Stimulated activated CD8-positive, alpha-beta memory T cell treated with anti-CD3 and anti-CD28 coated beads, Interleukin-15, amount 100 ng/mL, for 48 hours (primary cell): ENCODE results near the gene DUT.
"Not testable (repeated sequence)": the region's sequence is repeated elsewhere in the genome, so short reads cannot be mapped to it uniquely, and the experiment has no call there.

Source experiments
- DNase-seq, 2 donors: peaks; one replicate each; pipeline ENCODE4 v3.0.0-alpha.2; 2020; ENCODE audit warnings: low read depth in 2 of 2

DUT gene

GRCh38 chr15:48330855-48331795 lies at the start of gene DUT:
Gene DUT (plus strand): TSS chr15:48331429. CDS start chr15:48331516, 87 bp downstream.
- peak; percentile 67 to 71 for DNase-seq

- DNase-seq, result no peak
These were observed 49.6 kb upstream of the DUT start for GRCh38 chr15:48281674-48282073.

DNA sequence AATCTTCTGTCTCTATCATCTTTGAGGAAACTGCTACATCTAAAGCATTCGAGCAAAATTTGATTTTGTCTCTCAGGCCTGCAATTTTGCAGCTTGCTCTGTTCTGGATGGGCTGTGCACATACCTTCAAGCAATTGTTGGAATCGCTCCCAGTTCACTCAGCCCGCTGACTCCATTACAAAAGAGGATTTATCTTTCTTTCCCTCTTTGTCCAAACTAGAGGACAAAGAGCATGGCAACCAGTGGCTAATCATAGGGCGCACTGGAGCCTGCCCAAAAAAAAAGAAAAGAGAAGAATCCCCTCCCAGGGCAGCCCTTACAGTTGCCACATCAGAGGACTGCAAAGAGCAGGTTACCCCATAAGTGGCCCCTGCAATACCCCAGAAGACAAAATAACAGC lies 49.0 kb upstream of the DUT start:
- DNase-seq, result no peak

GRCh38 chr15:48283396-48284145 lies 47.7 kb upstream of the DUT start:
- DNase-seq, result no peak

DNA sequence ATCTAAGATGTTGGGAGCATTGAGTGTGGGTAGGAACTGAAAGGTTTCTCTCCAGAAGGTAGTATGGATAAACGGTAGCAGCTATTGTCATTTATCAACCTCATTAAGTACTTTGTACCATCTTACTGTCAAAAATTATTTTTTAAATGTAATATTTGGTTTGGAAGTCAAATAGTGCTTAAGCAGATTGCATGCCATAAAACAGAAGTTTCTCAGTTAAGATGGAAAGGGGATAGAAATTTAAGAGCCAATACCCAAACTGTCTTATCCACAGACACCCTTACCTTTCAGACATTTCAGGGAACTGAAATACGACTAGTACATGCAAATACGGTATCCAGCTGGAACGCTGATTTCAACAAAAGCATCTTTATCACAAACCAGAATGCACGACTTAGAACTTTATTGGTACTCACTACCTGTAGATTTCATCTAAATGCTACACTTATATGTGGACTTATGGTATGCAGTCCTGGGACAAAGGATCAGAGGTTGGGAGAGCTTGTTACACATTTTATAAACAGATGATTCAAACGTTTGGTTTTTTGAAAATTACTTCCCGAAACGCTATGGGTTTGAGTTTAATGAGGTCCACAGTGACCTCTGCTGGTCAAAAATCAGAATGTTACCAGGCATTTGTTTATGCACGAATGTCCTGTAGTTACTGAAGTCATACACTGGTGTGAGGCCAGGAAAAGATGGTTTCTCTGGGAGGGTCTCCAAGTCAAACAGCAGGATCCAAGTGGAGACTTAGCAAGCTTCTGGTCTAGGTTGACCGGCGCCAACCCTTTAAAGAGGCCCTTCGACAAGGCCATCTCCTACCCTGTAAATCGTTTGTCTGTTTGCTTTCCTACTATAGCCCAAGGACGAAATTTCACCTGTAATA lies 45.7 kb upstream of the DUT start:
- DNase-seq, result no peak

DNA sequence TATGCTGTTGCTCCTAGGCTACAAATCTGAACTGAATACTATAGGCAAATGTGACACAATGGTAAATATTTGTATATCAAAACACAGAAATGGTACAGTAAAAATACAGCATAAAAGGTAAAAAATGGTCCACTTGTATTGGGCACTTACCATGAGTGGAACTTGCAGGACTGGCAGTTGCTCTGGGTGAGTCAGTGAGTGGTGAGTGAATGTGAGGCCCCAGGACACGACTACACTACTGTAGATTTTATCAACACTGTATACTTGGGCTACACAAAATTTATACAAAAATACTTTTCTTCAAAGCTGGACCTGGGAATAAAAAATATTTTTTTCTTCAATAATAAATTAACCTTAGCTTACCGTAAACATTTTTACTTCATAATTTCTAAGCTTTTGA lies 41.6 kb upstream of the DUT start:
- DNase-seq, result no peak

GRCh38 chr15:48292458-48292857 lies 38.8 kb upstream of the DUT start:
- no peak for DNase-seq

GRCh38 chr15:48297668-48298067 lies 33.6 kb upstream of the DUT start:
- no peak for DNase-seq

- DNase-seq, result no peak
These were observed 32.3 kb upstream of the DUT start for GRCh38 chr15:48298914-48299313.

DNA sequence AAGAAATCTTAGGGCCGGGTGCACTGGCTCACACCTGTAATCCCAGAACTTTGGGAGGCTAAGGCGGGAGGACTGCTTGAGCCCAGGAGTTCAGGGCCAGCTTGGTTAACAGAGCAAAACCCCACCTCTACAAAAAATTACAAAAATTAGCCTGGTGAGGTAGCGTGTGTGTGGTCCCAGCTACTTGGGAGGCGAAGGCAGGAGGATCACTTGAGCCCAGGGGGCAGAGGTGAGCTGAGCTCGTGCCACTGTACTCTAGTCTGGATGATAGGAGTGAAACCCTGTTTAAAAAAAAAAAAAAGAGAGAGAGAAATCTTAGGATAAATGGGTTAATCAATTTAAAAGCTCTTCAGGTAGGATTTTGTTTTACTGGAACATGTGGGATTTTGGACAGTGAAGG lies 31.2 kb upstream of the DUT start:
- no peak for DNase-seq

- no peak for DNase-seq
These were observed 26.8 kb upstream of the DUT start for GRCh38 chr15:48304398-48304797.

GRCh38 chr15:48306639-48307038 lies 24.6 kb upstream of the DUT start:
- no peak for DNase-seq

GRCh38 chr15:48307586-48307985 lies 23.6 kb upstream of the DUT start:
- no peak for DNase-seq

- DNase-seq, result no peak
These were observed 21.5 kb upstream of the DUT start for GRCh38 chr15:48309740-48310139.

DNA sequence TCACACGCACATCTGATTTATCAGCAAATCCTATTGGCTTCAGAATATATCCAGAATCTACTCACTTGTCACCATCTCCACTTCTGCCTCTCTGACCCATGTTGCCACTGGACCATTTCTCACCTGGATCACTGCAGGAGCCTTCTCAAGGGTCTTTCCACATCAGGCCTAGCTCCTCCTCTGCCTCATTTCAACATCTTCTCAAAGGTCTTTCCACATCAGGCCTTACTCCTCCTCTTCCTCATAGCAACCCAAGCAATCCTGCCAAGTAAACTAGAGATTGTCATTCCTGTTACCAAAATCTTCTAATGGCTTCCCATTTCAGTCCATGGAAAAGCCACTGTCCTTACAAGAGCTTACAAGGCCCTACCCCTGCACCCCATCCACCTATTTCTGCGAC lies 18.0 kb upstream of the DUT start:
- DNase-seq, result no peak

- DNase-seq, result no peak
These were observed 16.2 kb upstream of the DUT start for GRCh38 chr15:48315041-48315440.

- DNase-seq, result no peak
These were observed 14.0 kb upstream of the DUT start for GRCh38 chr15:48317221-48317620.

DNA sequence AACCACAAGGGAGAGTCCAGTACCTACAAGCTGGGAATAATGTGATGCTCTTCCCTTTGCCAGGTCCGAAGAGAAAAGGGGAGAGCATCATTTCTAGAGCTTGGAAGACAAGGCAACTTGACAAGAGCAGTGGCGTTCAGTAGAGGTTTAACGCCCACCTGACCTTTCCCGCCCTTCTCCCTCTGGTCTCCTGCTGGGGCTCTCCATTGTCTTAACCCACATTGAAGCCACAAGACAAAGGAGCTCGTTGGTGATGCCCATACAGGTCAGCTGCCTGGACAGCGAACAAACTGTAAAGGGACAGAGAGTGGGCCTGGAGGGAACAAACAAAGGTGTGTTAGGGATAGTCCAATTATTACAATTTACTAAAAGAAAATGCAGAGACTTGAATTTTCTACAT lies 13.1 kb upstream of the DUT start:
- no peak for DNase-seq

DNA sequence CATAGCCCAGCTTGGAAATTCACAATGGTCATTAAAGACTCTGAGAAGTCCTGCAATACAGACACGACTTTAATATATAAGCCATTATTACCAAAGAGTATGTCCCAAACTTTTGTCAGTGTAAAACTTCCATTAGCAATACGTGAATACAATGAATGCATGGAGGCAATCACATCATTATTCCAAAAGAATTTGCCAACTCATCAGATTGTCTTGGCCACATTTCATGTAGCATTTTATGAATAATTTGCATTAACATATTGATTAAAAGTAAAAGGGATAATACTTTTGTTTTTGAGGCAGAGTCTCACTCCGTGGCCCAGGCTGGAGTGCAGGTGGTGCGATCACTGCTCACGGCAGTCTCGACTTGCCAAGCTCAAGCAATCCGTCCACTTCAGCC lies 7.9 kb upstream of the DUT start:
- DNase-seq, result no peak

GRCh38 chr15:48324949-48325348 lies 6.3 kb upstream of the DUT start:
- no peak for DNase-seq

DNA sequence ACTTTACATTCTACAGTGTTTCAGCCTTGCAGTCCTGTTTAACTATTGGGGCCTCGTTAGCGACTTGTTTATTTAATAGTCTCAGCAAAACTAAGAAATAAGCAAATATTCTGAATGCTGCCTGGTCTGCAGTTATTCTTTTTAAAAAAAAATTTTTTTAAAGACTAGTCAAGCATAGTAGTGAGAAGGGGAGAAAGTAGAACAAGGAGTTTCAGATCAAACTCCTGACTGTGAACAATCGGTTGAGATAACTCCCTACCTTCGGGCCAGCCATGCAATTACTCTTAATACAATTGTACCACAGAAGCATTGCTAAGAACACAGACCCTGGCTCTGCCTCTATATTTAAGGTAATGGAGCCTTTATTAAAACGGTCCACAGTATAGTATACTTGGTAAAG lies 5.8 kb upstream of the DUT start:
- DNase-seq, result no peak

DNA sequence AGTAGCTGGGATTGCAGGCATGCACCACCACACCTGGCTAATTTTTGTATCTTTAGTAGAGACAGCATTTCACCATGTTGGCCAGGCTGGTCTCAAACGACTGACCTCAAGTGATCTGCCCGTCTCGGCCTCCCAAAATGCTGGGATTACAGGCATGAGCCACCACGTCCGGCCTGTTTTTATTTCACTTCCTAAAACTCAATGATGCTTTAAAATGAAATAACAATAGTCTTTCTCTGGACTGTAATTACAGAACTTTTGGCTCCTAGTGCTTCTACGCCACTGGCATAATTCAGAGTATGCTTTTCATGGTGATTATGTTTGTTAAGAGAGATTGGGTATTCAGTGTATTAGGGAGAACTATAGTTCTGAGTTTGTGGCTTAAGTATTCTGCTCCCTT lies 5.0 kb upstream of the DUT start:
- not testable (repeated sequence) for DNase-seq
